DMS 273 treated with DMSO at 0.1 percent for 48 hours (cell line): ENCODE measurements around the gene HSPB6.
A peak's percentile ranks its signal among the peaks of the same experiment; 100 is the strongest.

ENCODE experiments used
- DNase-seq: peaks from one replicate; lab custom pipeline; 2025; lab: John Stamatoyannopoulos, UW

HSPB6 gene

GRCh38 chr19:35746087-35746462 is 10.8 kb downstream of the HSPB6 start:
- no peak for DNase-seq

- peak; percentile 95 for DNase-seq
Measured at GRCh38 chr19:35745328-35746086, 11.3 kb downstream of the HSPB6 start, which contains the start of the genes PSENEN and U2AF1L4. Gene PSENEN, plus strand, starts transcription at chr19:35745651. Its CDS starts 280 bp downstream, at chr19:35745931. Gene U2AF1L4, minus strand, starts transcription at chr19:35745418. Its CDS starts 27 bp downstream, at chr19:35745391.

- peak; percentile 92 for DNase-seq
Measured at GRCh38 chr19:35744430-35745327, 12.2 kb downstream of the HSPB6 start.

- no peak for DNase-seq
Measured at GRCh38 chr19:35743640-35744429, 13.0 kb downstream of the HSPB6 start.

- no peak for DNase-seq
Measured at GRCh38 chr19:35742121-35742724, 14.6 kb downstream of the HSPB6 start, which contains the start of gene IGFLR1. Gene IGFLR1, minus strand, starts transcription at chr19:35742452. Its CDS starts 1,272 bp downstream, at chr19:35741180.

GRCh38 chr19:35741203-35741515 is 15.7 kb downstream of the HSPB6 start:
- DNase-seq = no peak

- peak; percentile 98 for DNase-seq
Measured at GRCh38 chr19:35740423-35741202, 16.2 kb downstream of the HSPB6 start.

GRCh38 chr19:35740108-35740422 is 16.8 kb downstream of the HSPB6 start:
- no peak for DNase-seq

GRCh38 chr19:35739275-35740107 is 17.3 kb downstream of the HSPB6 start:
- no peak for DNase-seq

GRCh38 chr19:35738887-35739229 is 18.0 kb downstream of the HSPB6 start:
- no peak for DNase-seq

GRCh38 chr19:35738021-35738886 is 18.6 kb downstream of the HSPB6 start:
- DNase-seq = no peak

- DNase-seq = no peak
Measured at GRCh38 chr19:35736913-35737886, 19.6 kb downstream of the HSPB6 start.

- DNase-seq = no peak
Measured at GRCh38 chr19:35734889-35735288, 21.9 kb downstream of the HSPB6 start.

GRCh38 chr19:35734273-35734672 is 22.6 kb downstream of the HSPB6 start:
- DNase-seq = no peak

GRCh38 chr19:35733180-35734125 is 23.4 kb downstream of the HSPB6 start:
- no peak for DNase-seq

- no peak for DNase-seq
Measured at GRCh38 chr19:35732540-35733179, 24.2 kb downstream of the HSPB6 start.
